Urinary bladder (tissue), 4 donors: Measurements from ENCODE around the gene SYNPR. TPM values are rescaled to one million over a fixed set of nuclear protein-coding genes. Genes with fewer than 3 reads are reported as not detected.

Experiments
- DNase-seq: peaks from one replicate; pipeline ENCODE4 v3.0.0-alpha.2; 2015; ENCODE audit errors: extremely low spot score
- H3K27ac ChIP-seq: one replicate; pipeline ENCODE4 v1.5.1; 2013; ENCODE audit warnings: low read depth, mild to moderate bottlenecking, moderate library complexity
- H3K36me3 ChIP-seq: one replicate; pipeline ENCODE4 v1.6.1; 2013; ENCODE audit warnings: mild to moderate bottlenecking, moderate library complexity; ENCODE audit not compliant: insufficient read depth
- H3K4me1 ChIP-seq: one replicate; pipeline ENCODE4 v1.6.1; 2013; ENCODE audit warnings: mild to moderate bottlenecking, moderate library complexity; ENCODE audit not compliant: insufficient read depth
- H3K4me3 ChIP-seq: one replicate; pipeline ENCODE4 v1.5.1; 2013; ENCODE audit warnings: low read depth, low read length
- WGBS: extraction: QIAGEN DNeasy Blood & Tissue Kit; methylation state at CpG from one replicate; pipeline ENCODE4 v1.1.7; 2013; 5-methylcytosine and 5-hydroxymethylcytosine counted together
- polyA plus RNA-seq: library from polyadenylated mRNA; stranded (reverse); fragments of 200-250 nt; gene quantifications from one replicate; pipeline ENCODE4 v1.2.3, GENCODE V29; 2013
- total RNA-seq: library from RNA; depleted of rRNA; stranded (reverse); fragments of >200 nt; gene quantifications from one replicate; pipeline ENCODE4 v1.2.3, GENCODE V29; 2014
- donor health status: healthy with polysubstance abuse.
- donor health status: healthy.

The SYNPR gene
- total and polyA plus RNA-seq, 2 donors, result 0.95 TPM; not detected in 1

DNA sequence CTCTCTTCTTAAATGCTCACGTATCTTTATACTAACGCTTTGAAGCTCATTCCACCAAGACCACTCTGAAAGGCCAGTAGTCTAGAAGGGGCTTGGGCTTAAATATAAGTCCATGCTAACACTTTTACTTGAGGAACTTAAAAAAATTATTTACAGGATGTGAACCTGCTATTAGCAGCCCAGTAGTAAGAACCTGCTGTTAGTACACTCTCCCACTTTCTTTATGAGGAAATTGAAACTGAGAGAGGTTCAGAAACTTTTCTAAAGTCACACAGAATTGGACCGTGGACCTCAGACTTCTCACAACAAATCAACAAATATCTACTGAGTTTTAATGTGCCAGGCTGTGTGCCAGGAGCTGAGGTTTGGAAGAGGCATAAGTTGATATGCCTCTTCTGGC lies 53.4 kb downstream of the SYNPR start:
- no peak overlapping the region for H3K4me3 ChIP-seq
- no peak for DNase-seq
- no peak overlapping the region for H3K27ac ChIP-seq
- H3K4me1 ChIP-seq, result no peaks in the 10 kb centered on the region
- 81% methylated on average over 3 of the region's 3 CpGs for WGBS
- no peaks in the 10 kb centered on the region for H3K36me3 ChIP-seq

DNA sequence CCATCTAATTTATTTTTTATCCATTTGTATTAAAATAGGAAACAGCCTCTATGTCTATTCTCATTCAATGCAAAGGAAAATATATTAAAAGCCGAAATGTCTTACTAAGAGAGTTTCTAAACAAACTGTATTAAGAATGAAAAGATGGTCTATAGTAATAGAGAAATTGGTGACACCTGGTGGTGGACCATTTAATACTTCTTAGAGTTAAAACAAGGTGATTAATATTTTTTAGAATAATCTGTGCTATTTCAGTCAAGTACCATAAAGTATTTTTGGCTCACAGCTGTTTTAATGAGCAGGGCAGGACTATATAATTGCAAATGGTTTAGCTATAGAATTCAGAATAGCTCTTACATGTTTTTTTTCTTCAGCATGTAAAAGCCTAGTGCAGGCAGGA lies 55.7 kb downstream of the SYNPR start:
- 63% methylated on average over 1 of the region's 1 CpG for WGBS
- Histone ChIP-seq H3K27ac (no peak overlapping the region), H3K4me1 (no peaks in the 10 kb centered on the region), H3K4me3 (no peak overlapping the region), H3K36me3 (no peaks in the 10 kb centered on the region)
- DNase-seq, result no peak

DNA sequence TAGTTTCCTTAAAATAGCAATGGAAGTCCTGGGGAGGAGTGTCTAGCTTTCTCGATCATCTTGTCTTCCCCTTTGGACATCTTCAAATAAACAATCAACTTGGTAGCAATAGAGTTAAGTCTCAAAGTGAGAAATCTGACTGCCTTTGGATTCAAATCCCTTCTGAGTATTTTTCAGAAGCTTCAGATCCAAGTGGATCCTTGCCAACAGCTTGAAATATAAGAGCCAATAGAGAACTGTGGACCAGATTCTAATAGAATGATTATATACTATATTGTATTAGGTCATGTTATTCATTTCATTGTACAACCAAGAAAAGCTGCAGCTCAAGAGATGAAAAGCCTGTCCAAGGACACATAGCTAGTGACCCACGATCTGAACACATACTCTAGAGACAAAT lies 60.2 kb downstream of the SYNPR start:
- Histone ChIP-seq H3K27ac (no peak overlapping the region), H3K36me3 (no peaks in the 10 kb centered on the region), H3K4me1 (no peaks in the 10 kb centered on the region), H3K4me3 (no peak overlapping the region)
- no peak for DNase-seq
- WGBS, result 46% methylated on average over 2 of the region's 2 CpGs

GRCh38 chr3:63343674-63344073 lies 65.6 kb downstream of the SYNPR start:
- H3K4me1 ChIP-seq, result no peaks in the 10 kb centered on the region
- H3K27ac ChIP-seq, result no peak overlapping the region
- H3K4me3 ChIP-seq, result no peak overlapping the region
- no peaks in the 10 kb centered on the region for H3K36me3 ChIP-seq
- peak; percentile 94 for DNase-seq
- under 1% methylated on average over 9 of the region's 9 CpGs for WGBS

GRCh38 chr3:63344661-63345060 lies 66.6 kb downstream of the SYNPR start:
- DNase-seq, result no peak
- Histone ChIP-seq H3K4me1 (no peaks in the 10 kb centered on the region), H3K4me3 (no peak overlapping the region), H3K27ac (no peak overlapping the region), H3K36me3 (no peaks in the 10 kb centered on the region)
- 39% methylated on average over 3 of the region's 3 CpGs for WGBS

GRCh38 chr3:63349583-63350573 lies 71.8 kb downstream of the SYNPR start:
- WGBS, result 23% methylated on average over 8 of the region's 8 CpGs
- Histone ChIP-seq H3K27ac (no peak overlapping the region), H3K36me3 (no peaks in the 10 kb centered on the region), H3K4me3 (no peak overlapping the region), H3K4me1 (no peaks in the 10 kb centered on the region)
- DNase-seq, result no peak

DNA sequence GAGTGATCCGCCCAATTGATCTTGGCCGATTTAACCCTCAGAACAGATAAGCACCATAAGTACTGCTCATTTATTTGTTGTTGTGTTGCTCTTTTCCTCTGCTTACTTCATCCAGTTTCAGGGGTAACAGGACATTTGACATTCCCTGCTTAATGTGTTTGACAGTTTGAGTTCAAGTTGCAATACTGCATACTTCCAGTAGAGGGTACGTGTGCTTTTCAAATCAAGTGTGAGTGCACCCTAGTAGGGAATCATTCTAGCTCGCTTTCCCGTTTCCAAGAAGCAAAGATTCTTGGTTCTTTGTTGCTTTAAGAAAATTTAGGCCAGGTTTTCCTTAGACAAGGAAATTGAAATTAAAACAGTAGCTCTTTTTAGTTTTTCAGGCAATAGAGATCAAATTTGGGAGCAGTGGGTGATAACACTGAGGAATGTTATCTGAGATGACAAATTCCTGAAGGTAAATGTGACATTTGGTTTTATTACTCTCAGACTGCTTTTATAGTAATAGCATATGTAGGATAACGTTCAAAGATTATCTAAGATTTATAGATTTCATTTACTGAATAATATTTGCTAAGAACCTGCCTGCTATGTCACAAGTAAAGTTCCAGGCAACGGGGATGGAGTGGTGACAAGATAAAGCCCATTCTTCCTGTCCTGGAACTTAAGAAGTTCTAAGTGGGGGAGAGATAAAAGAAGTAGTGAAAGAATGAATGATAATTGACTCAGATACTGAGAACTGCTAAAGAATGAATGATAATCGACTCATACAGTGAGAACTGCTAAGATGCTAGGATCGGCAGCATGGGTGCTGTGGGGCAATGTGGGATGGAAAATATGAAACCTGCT lies 73.3 kb downstream of the SYNPR start:
- Histone ChIP-seq H3K4me1 (no peaks in the 10 kb centered on the region), H3K27ac (no peak overlapping the region), H3K36me3 (no peaks in the 10 kb centered on the region), H3K4me3 (no peak overlapping the region)
- WGBS, result 23% methylated on average over 9 of the region's 9 CpGs
- no peak for DNase-seq

- 70% methylated on average over 2 of the region's 2 CpGs for WGBS
Measured at GRCh38 chr3:63352008-63352279, 73.8 kb downstream of the SYNPR start.

DNA sequence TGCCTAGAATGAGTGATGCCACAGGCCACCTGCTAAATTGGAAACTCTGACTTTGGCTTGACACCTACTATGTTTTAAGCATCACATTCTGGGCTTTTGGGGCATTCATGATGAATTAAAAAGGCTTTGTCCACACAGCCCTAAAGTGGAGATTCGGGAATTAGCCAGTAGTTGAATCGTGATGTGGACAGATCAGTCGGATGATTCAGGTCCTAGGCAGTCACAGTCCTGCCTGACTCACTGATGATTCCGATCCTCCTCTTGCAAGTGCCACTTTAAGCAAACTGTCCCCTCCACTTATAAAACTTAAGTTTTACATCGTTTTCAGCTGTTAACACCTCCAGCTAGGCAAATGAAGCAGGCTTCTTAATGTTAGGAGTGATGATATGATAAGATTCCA lies 75.3 kb downstream of the SYNPR start:
- no peaks in the 10 kb centered on the region for H3K4me1 ChIP-seq
- WGBS, result 62% methylated on average over 5 of the region's 5 CpGs
- H3K36me3 ChIP-seq, result no peaks in the 10 kb centered on the region
- no peak overlapping the region for H3K4me3 ChIP-seq
- no peak for DNase-seq
- no peak overlapping the region for H3K27ac ChIP-seq

More at GRCh38 chr3:63352008-63352279, 73.8 kb downstream of the SYNPR start:
- H3K36me3 ChIP-seq, result no peaks in the 10 kb centered on the region
- no peak overlapping the region for H3K27ac ChIP-seq
- no peak for DNase-seq
- no peaks in the 10 kb centered on the region for H3K4me1 ChIP-seq
- no peak overlapping the region for H3K4me3 ChIP-seq

DNA sequence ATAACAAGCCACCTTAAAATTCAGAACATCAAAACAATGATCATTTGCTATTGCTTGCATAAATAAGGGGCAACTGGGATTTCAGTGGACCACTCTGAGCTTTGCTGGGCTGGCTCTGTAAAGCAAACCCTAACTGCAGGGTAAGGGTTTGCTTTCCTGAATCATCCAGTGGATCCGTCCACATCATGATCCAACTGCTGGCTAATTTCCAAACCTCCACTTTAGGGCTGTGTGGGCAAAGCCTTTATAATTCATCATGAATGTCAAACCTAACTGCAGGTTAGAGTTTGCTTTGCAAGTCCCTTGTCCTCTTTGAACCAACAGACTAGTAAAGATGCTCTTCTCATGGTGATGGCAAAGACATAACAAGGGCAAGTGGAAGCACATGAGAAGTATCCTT lies 76.1 kb downstream of the SYNPR start:
- Histone ChIP-seq H3K27ac (no peak overlapping the region), H3K4me1 (no peaks in the 10 kb centered on the region), H3K4me3 (no peak overlapping the region), H3K36me3 (no peaks in the 10 kb centered on the region)
- no peak for DNase-seq
- 35% methylated on average over 1 of the region's 1 CpG for WGBS

DNA sequence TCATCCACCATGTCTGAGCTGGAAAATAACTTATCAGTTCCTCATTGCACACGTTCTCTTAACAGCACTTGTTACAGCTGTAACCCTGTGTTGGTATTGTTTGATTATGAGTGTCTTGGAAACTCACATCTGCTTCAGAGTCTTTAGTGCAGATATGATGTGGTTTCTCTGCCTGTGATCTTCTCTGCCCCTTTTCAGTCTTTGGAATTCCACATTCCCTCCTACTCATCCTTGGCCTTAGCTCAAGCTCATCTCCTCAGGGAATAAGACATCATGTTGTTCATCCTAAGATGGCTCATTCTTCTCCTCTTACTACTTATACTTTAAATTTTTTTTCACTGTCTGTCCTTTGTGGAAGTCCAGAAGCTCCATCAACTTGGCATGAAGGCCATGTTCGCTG lies 77.7 kb downstream of the SYNPR start:
- no peak overlapping the region for H3K27ac ChIP-seq
- no peaks in the 10 kb centered on the region for H3K36me3 ChIP-seq
- 63% methylated on average over 2 of the region's 2 CpGs for WGBS
- H3K4me1 ChIP-seq, result no peaks in the 10 kb centered on the region
- DNase-seq, result no peak
- H3K4me3 ChIP-seq, result no peak overlapping the region

GRCh38 chr3:63364495-63364894 lies 86.4 kb downstream of the SYNPR start:
- no peak for DNase-seq
- Histone ChIP-seq H3K4me1 (no peaks in the 10 kb centered on the region), H3K27ac (no peak overlapping the region), H3K4me3 (no peak overlapping the region), H3K36me3 (no peaks in the 10 kb centered on the region)
- WGBS, result 11% methylated on average over 1 of the region's 1 CpG

GRCh38 chr3:63364910-63365309 lies 86.8 kb downstream of the SYNPR start:
- DNase-seq, result no peak
- Histone ChIP-seq H3K4me3 (no peak overlapping the region), H3K27ac (no peak overlapping the region), H3K36me3 (no peaks in the 10 kb centered on the region), H3K4me1 (no peaks in the 10 kb centered on the region)
- WGBS, result 75% methylated on average over 2 of the region's 2 CpGs

- H3K4me3 ChIP-seq, result no peak overlapping the region
- no peaks in the 10 kb centered on the region for H3K36me3 ChIP-seq
- H3K27ac ChIP-seq, result no peak overlapping the region
- WGBS, result 68% methylated on average over 5 of the region's 5 CpGs
- no peaks in the 10 kb centered on the region for H3K4me1 ChIP-seq
- DNase-seq, result no peak
Measured at GRCh38 chr3:63365671-63366070, 87.6 kb downstream of the SYNPR start.
